Pancreas (tissue), 10 donors: ENCODE results near the gene NCAPG2. TPM values are rescaled to one million over a fixed set of nuclear protein-coding genes. Genes with fewer than 3 reads are reported as not detected.

Experiments
- ATAC-seq, 4 donors: fragments of 200-7000 bp; cut with Tn5 transposase; one replicate each; pipeline versions ENCODE4 v1.8.0 to v1.9.1; 2020; ENCODE audit warnings: mild to moderate bottlenecking in 4 of 4, moderate library complexity in 4 of 4
- DNase-seq, 6 donors: peaks; one replicate each; pipeline ENCODE4 v3.0.0-alpha.2; 2020
- FAIRE-seq: peaks from 2 replicates; lab custom pipeline; 2012; peaks lifted over from hg19 to GRCh38; lab: Jason Lieb, UNC
- H3K27ac ChIP-seq, 4 donors: fragments of 200-600 bp; sonication (generic); 1 replicate in 3 of 4; 2 replicates in 1 of 4; pipeline versions ENCODE4 v1.5.0 to v1.8.0; 2020
- H3K27me3 ChIP-seq, 4 donors: fragments of 200-600 bp; one replicate each; pipeline ENCODE4 v1.8.0; 2021
- H3K36me3 ChIP-seq, 3 donors: fragments of 200-600 bp; sonication (generic) in 1 of 3; one replicate each; pipeline versions ENCODE4 v1.5.0 to v1.8.0; 2020 to 2021
- H3K4me1 ChIP-seq, 3 donors: fragments of 200-600 bp; one replicate each; pipeline ENCODE4 v1.8.0; 2021
- H3K4me3 ChIP-seq, 4 donors: fragments of 200-600 bp; sonication (generic) in 2 of 4; one replicate each; pipeline versions ENCODE4 v1.5.0 to v1.8.0; 2020 to 2021
- H3K9me3 ChIP-seq, 4 donors: fragments of 200-600 bp; one replicate each; pipeline ENCODE4 v1.8.0; 2021
- WGBS, 2 donors: extraction: QIAGEN DNeasy Blood & Tissue Kit; methylation state at CpG; one replicate each; pipeline ENCODE4 v1.1.7; 2013; 5-methylcytosine and 5-hydroxymethylcytosine counted together
- intact Hi-C, 3 donors: fragments of 100-400 bp; cut with DNase I; formaldehyde crosslinking; loops; one replicate each; pipeline versions ENCODE4 v1.11.1 to v1.14.2; 2022
- polyA plus RNA-seq, 2 donors: library from polyadenylated mRNA; stranded (reverse); fragments of 200-250 nt; gene quantifications; one replicate each; pipeline ENCODE4 v1.2.3, GENCODE V29; 2013
- total RNA-seq, 6 donors: library from RNA; stranded (reverse); fragmentation: NEBNext Ultra II Directional in 4 of 6; extraction: Animal tissue kit (Norgen Biotek cat#: 25700) in 4 of 6; gene quantifications; one replicate each; pipeline versions ENCODE4 v1.2.1 to v1.2.4, GENCODE V29; 2021 to 2023
- TF ChIP-seq, protein P1 (sequence below), 4 donors: fragments of 200-600 bp; sonication (generic) in 3 of 4; IDR thresholded peaks; one replicate each; pipeline versions ENCODE4 v1.5.0 to v1.8.0; 2021; ENCODE audit warnings: antibody characterized with exemption in 4 of 4
- donor health status: healthy with polysubstance abuse.
- donor health status: DM: no; HTN: no; CAD: no; lungs with moderate emphysema.
- donor health status: DM: no; HTN: no; CAD: no.
- donor health status: control.
- donor health status: control.
- donor health status: Bipolar disorder and iron deficiency.
- donor health status: DM: yes; HTN: yes; CAD: no.
- donor health status: DM: no; HTN: no; CAD: no.
- donor health status: DM: no; HTN: no; CAD: no.
- donor health status: DM: yes; HTN: yes; CAD: no.

The NCAPG2 gene
- total and polyA plus RNA-seq, 8 donors = 1.4 to 4.0 (median 3.1) TPM

DNA sequence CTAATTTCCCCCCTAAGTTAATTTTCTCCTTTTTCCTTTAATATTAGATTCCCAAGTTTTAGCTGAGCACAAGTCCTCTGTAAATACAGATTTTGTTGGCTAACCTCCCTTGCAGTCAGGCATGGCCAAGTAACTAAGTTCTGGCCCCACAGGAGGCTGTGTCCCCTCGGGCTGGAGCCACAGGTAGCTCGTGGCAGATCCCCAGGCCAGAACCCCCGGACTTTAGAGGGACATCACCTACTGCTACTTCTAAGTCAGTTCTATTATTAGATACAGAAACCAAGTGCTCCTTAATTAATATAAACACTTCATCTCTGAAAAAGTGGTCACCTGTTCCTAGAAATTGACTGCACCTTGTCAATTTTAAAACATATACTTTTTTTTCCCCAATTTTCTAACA lies 46.1 kb upstream of the NCAPG2 start:
- ATAC-seq = no peak
- TF ChIP-seq, protein P1, sequence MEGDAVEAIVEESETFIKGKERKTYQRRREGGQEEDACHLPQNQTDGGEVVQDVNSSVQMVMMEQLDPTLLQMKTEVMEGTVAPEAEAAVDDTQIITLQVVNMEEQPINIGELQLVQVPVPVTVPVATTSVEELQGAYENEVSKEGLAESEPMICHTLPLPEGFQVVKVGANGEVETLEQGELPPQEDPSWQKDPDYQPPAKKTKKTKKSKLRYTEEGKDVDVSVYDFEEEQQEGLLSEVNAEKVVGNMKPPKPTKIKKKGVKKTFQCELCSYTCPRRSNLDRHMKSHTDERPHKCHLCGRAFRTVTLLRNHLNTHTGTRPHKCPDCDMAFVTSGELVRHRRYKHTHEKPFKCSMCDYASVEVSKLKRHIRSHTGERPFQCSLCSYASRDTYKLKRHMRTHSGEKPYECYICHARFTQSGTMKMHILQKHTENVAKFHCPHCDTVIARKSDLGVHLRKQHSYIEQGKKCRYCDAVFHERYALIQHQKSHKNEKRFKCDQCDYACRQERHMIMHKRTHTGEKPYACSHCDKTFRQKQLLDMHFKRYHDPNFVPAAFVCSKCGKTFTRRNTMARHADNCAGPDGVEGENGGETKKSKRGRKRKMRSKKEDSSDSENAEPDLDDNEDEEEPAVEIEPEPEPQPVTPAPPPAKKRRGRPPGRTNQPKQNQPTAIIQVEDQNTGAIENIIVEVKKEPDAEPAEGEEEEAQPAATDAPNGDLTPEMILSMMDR (IDR thresholded peaks at IDR 0.05) = no peak
- FAIRE-seq = no peak

DNA sequence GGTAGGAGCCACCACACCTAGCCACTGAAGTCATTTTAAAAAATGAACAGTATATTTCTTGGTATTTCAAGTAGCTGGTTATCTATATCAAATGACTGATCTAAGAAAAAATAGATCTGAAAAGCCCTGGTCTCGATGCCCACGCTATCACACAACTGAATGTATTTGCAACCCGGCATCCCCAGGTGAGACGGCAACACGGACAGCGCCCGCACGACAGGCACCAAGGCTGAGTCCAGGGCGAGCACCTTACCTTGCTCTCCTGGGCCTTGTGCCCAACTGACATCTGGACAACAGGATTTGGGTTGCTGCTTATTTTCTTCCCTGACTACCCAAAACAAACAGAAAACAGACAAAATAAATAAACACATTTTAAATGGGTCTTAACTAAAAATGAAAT lies 44.8 kb upstream of the NCAPG2 start:
- 91 to 95% methylated on average over 9 of the region's 9 CpGs for WGBS, 2 donors
- H3K36me3 ChIP-seq = peaks cover 0 to 12% (median 0%) of the 10 kb centered on the region in 3 donors
- no peak for FAIRE-seq

More for the DNA sequence above, 46.1 kb upstream of the NCAPG2 start:
- no peak for DNase-seq
- Histone ChIP-seq H3K36me3 (peaks cover 0 to 12% (median 0%) of the 10 kb centered on the region in 3 donors), H3K4me1 (no peaks in the 10 kb centered on the region), H3K27ac (no peak overlapping the region), H3K27me3 (no peaks in the 10 kb centered on the region), H3K4me3 (no peak overlapping the region), H3K9me3 (no peaks in the 10 kb centered on the region)
- intact Hi-C loops = no loop called here
- WGBS, 2 donors = 93 to 99% methylated on average over 3 of the region's 3 CpGs

DNA sequence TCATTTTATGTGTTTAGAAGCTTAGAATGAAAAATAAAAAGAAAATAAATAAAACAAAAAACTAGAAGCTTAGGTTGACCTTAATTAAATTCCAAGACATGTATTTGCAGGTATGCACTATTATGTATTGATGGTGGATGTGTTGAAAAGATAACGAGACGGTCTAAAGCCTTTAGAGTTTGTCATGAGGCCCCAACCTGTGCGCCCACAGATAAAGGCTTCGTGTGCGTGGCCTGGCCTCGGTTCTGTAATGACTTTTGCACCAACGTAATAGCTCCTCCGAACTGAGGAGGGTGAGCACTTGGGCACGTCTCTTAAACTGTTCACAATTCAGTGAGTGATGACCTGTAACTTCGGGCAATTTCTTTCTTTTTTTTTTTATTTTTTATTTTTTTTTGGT lies 43.7 kb upstream of the NCAPG2 start:
- ATAC-seq = no peak
- no peak for FAIRE-seq
- Histone ChIP-seq H3K36me3 (peaks cover 0 to 15% (median 0%) of the 10 kb centered on the region in 3 donors), H3K4me3 (no peak overlapping the region), H3K27me3 (no peaks in the 10 kb centered on the region), H3K9me3 (no peaks in the 10 kb centered on the region), H3K4me1 (no peaks in the 10 kb centered on the region), H3K27ac (no peak overlapping the region)
- TF ChIP-seq, protein P1 (IDR thresholded peaks at IDR 0.05) = no peak
- DNase-seq = no peak
- intact Hi-C loops = no loop called here
- 85 to 90% methylated on average over 10 of the region's 10 CpGs for WGBS, 2 donors

More for the DNA sequence above, 44.8 kb upstream of the NCAPG2 start:
- ATAC-seq = no peak
- intact Hi-C loops = no loop called here
- Histone ChIP-seq H3K4me3 (no peak overlapping the region), H3K4me1 (no peaks in the 10 kb centered on the region), H3K27me3 (no peaks in the 10 kb centered on the region), H3K9me3 (no peaks in the 10 kb centered on the region), H3K27ac (no peak overlapping the region)
- TF ChIP-seq, protein P1 (IDR thresholded peaks at IDR 0.05) = no peak
- no peak for DNase-seq

DNA sequence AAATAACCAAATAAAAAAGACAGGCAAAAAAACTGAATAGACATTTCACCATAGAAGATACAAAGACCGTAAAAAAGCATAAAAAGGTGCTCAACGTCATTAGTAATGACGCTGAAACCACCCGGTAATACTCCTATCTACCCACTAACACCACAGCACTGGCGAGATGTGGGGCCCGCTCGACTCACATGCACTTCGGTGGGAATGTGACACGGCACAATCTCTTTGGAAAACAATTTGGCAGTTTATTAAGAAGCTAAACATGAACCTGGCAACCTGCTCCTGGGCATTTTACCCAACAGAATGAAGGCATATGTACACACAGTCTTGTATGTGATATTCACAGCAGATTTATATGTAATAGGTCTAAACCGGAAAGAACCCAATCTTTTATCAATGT lies 42.8 kb upstream of the NCAPG2 start:
- intact Hi-C loops = no loop called here
- ATAC-seq (no peak), DNase-seq (no peak), FAIRE-seq (no peak)
- Histone ChIP-seq H3K9me3 (no peaks in the 10 kb centered on the region), H3K36me3 (peaks cover 0 to 25% (median 0%) of the 10 kb centered on the region in 3 donors), H3K4me1 (no peaks in the 10 kb centered on the region), H3K4me3 (no peak overlapping the region), H3K27ac (no peak overlapping the region), H3K27me3 (no peaks in the 10 kb centered on the region)
- 95 to 96% methylated on average over 10 of the region's 10 CpGs for WGBS, 2 donors
- TF ChIP-seq, protein P1 (IDR thresholded peaks at IDR 0.05) = no peak

DNA sequence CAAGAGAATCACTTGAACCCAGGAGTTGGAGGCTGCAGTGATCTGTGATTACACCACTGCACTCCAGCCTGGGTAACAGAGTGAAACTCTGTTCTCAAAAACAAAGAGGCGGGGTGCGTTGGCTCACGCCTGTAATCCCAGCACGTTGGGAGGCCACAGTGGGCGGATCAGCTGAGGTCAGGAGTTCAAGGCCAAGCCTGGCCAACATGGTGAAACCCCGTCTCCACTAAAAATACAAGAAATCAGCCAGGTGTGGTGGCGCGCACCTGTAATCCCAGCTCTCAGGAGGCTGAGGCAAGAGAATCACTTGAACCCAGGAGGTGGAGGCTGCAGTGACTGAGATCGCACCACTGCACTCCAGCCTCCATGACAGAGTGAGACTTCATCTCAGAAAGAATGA lies 42.4 kb upstream of the NCAPG2 start:
- H3K4me3 ChIP-seq = no peak overlapping the region
- peaks cover 0 to 29% (median 0%) of the 10 kb centered on the region in 3 donors for H3K36me3 ChIP-seq
- H3K27ac ChIP-seq = no peak overlapping the region
- no peaks in the 10 kb centered on the region for H3K9me3 ChIP-seq
- H3K27me3 ChIP-seq = no peaks in the 10 kb centered on the region
- intact Hi-C loops = no loop called here
- no peaks in the 10 kb centered on the region for H3K4me1 ChIP-seq
- DNase-seq (no peak), ATAC-seq (no peak), FAIRE-seq (no peak)
- 90 to 93% methylated on average over 9 of the region's 9 CpGs for WGBS, 2 donors
- TF ChIP-seq, protein P1 (IDR thresholded peaks at IDR 0.05) = no peak
